ENCODE measurements around the gene VEGFC. TPM values are rescaled to one million over a fixed set of nuclear protein-coding genes. Genes with fewer than 3 reads are reported as not detected.

The VEGFC gene
- not detected for total RNA-seq

GRCh38 chr4:176792326-176793059, at the start of gene VEGFC:
Gene VEGFC, minus strand, starts transcription at chr4:176792922. Its CDS starts 611 bp downstream, at chr4:176792311.
- no peak within 1 kb of the TSS for H3K4me3 Mint-ChIP-seq
- H3K27me3 Mint-ChIP-seq: peaks cover 43% of the 10 kb centered on the region
- H3K9me3 Mint-ChIP-seq: no peaks in the 10 kb centered on the region
- ChIA-PET CTCF (no interaction called here), POLR2A (no interaction called here)
- TF ChIP-seq CTCF (IDR thresholded peaks at IDR 0.05): no peak
- no peaks in the 10 kb centered on the region for H3K36me3 Mint-ChIP-seq (ENCODE audit: low read depth)
- ATAC-seq (peak; percentile 92), DNase-seq (peak; percentile 29)
- intact Hi-C loops (cut with micrococcal nuclease): loop anchor here (5.0 kb wide), 1 partner anchor 255 kb away; no protein-coding TSS in a partner anchor
- no peak within 1 kb of the TSS for H3K27ac Mint-ChIP-seq
- H3K4me1 Mint-ChIP-seq (ENCODE audit: low read depth): peaks cover 6% of the 10 kb centered on the region

- Mint-ChIP-seq H3K27ac (no peak overlapping the region), H3K9me3 (no peaks in the 10 kb centered on the region), H3K4me3 (no peak overlapping the region), H3K4me1 (ENCODE audit: low read depth) (no peaks in the 10 kb centered on the region), H3K27me3 (peaks cover 1% of the 10 kb centered on the region), H3K36me3 (ENCODE audit: low read depth) (no peaks in the 10 kb centered on the region)
- CTCF ChIA-PET: no interaction called here
- POLR2A ChIA-PET: no interaction called here
- DNase-seq: no peak
- TF ChIP-seq CTCF (IDR thresholded peaks at IDR 0.05): no peak
- no peak for ATAC-seq
- intact Hi-C loops (cut with micrococcal nuclease): no loop called here
Measured at GRCh38 chr4:176841711-176842112, 49.0 kb upstream of the VEGFC start.

- no peak for ATAC-seq
- no peak for TF ChIP-seq CTCF (IDR thresholded peaks at IDR 0.05)
- H3K9me3 Mint-ChIP-seq: no peaks in the 10 kb centered on the region
- no peaks in the 10 kb centered on the region for H3K4me1 Mint-ChIP-seq (ENCODE audit: low read depth)
- no peak for DNase-seq
- no peak overlapping the region for H3K4me3 Mint-ChIP-seq
- CTCF ChIA-PET: no interaction called here
- intact Hi-C loops (cut with micrococcal nuclease): no loop called here
- POLR2A ChIA-PET: no interaction called here
- no peak overlapping the region for H3K27ac Mint-ChIP-seq
- H3K36me3 Mint-ChIP-seq (ENCODE audit: low read depth): no peaks in the 10 kb centered on the region
- H3K27me3 Mint-ChIP-seq: peaks cover 1% of the 10 kb centered on the region
Measured at GRCh38 chr4:176840166-176840565, 47.4 kb upstream of the VEGFC start.

GRCh38 chr4:176839656-176840055, 46.9 kb upstream of the VEGFC start:
- H3K9me3 Mint-ChIP-seq: no peaks in the 10 kb centered on the region

More at GRCh38 chr4:176839656-176840055, 46.9 kb upstream of the VEGFC start:
- DNase-seq (no peak), ATAC-seq (no peak)
- Mint-ChIP-seq H3K27ac (no peak overlapping the region), H3K4me1 (ENCODE audit: low read depth) (no peaks in the 10 kb centered on the region), H3K4me3 (no peak overlapping the region), H3K36me3 (ENCODE audit: low read depth) (no peaks in the 10 kb centered on the region), H3K27me3 (peaks cover 1% of the 10 kb centered on the region)
- CTCF ChIA-PET: interaction anchor here (1.0 kb wide), 1 partner anchor 28 kb away, joined by 5 read pairs; no protein-coding TSS in a partner anchor
- POLR2A ChIA-PET: no interaction called here
- intact Hi-C loops (cut with micrococcal nuclease): no loop called here
- no peak for TF ChIP-seq CTCF (IDR thresholded peaks at IDR 0.05)
